OCI-LY3 (cell line): Measurements from ENCODE around the gene LOXL1.

Experiments
- CTCF ChIP-seq: fragments of 200-600, 300-600 bp; sonication (generic); IDR thresholded peaks from 2 replicates; pipeline ENCODE4 v1.5.1; 2014; ENCODE audit warnings: antibody characterized with exemption, low read length, low read depth
- EZH2phosphoT487 ChIP-seq: fragments of 200-600 bp; shearing (Covaris generic); IDR thresholded peaks from 2 replicates; pipeline ENCODE4 v1.6.1; 2018; ENCODE audit warnings: antibody characterized with exemption, mixed run types, low read depth

- TF ChIP-seq EZH2phosphoT487 (no peak), CTCF (no peak)
Measured at GRCh38 chr15:73936181-73936580, 9.9 kb downstream of the LOXL1 start.
